HepG2 (cell line): Measurements from ENCODE around the gene COQ8B. TPM values are rescaled to one million over a fixed set of nuclear protein-coding genes. Genes with fewer than 3 reads are reported as not detected.

ENCODE experiments used
- MEIS1 ChIP-seq: sonication (generic); formaldehyde crosslinking; IDR thresholded peaks from 2 replicates; pipeline ENCODE4 v1.9.0; 2021; ENCODE audit warnings: mild to moderate bottlenecking, missing genetic modification reagents, moderate library complexity, borderline replicate concordance
- ZNF224 ChIP-seq: sonication (generic); formaldehyde crosslinking; IDR thresholded peaks from 2 replicates; pipeline ENCODE4 v1.5.0; 2020; ENCODE audit warnings: mild to moderate bottlenecking, missing genetic modification reagents
- ZNF282 ChIP-seq: fragments of 450-650 bp; IDR thresholded peaks from 2 replicates; pipeline ENCODE4 v1.6.1; 2018; ENCODE audit not compliant: partially characterized antibody
- ZNF333 ChIP-seq: sonication (generic); formaldehyde crosslinking; IDR thresholded peaks from 2 replicates; pipeline ENCODE4 v1.4.0; 2020; ENCODE audit warnings: mild to moderate bottlenecking, missing genetic modification reagents, borderline replicate concordance
- ZNF552 ChIP-seq: sonication (generic); formaldehyde crosslinking; IDR thresholded peaks from 2 replicates; pipeline ENCODE4 v1.9.0; 2022; ENCODE audit warnings: missing genetic modification reagents, mild to moderate bottlenecking, borderline replicate concordance
- ZNF768 ChIP-seq: sonication (generic); formaldehyde crosslinking; IDR thresholded peaks from 2 replicates; pipeline ENCODE4 v1.4.0; 2020; ENCODE audit warnings: missing genetic modification reagents
- polyA plus RNA-seq, 8 experiments: library from polyadenylated mRNA; depleted of rRNA in 3 of 8; stranded (reverse) in 7 of 8; unstranded in 1 of 8; fragments of >200 nt; fragmentation: Illumina TruSeq in 4 of 8; extraction: Trizol in 4 of 8; gene quantifications; 2 replicates each; pipeline versions ENCODE4 v1.2.1 to v1.2.3, GENCODE V29; 2011 to 2016; ENCODE audit warnings: low read depth in 4 of 8, missing spikeins in 1 of 8, mixed read lengths in 1 of 8; ENCODE audit not compliant: insufficient read depth in 1 of 8
- total RNA-seq, 5 experiments: library from RNA; depleted of rRNA; stranded (reverse); fragments of >200 nt; fragmentation: Illumina TruSeq; extraction: Trizol; gene quantifications; 2 replicates each; pipeline ENCODE4 v1.2.3, GENCODE V29; 2016; ENCODE audit warnings: low read depth in 1 of 5
- TF ChIP-seq, protein P1 (sequence below): sonication (generic); formaldehyde crosslinking; IDR thresholded peaks from 2 replicates; pipeline ENCODE4 v1.4.0; 2020; ENCODE audit warnings: mild to moderate bottlenecking, missing genetic modification reagents, borderline replicate concordance
- TF ChIP-seq, protein P2 (sequence below): sonication (generic); formaldehyde crosslinking; IDR thresholded peaks from one replicate; pipeline ENCODE4 v1.5.1; 2020; ENCODE audit warnings: mild to moderate bottlenecking, missing genetic modification reagents; ENCODE audit errors: not compliant biosample characterization

COQ8B gene
- total and polyA plus RNA-seq, 2 of the 13 experiments (the other 11 are each of a cell fraction or from before 2014, with no cell fraction given): 12.3 to 17.2 TPM

DNA sequence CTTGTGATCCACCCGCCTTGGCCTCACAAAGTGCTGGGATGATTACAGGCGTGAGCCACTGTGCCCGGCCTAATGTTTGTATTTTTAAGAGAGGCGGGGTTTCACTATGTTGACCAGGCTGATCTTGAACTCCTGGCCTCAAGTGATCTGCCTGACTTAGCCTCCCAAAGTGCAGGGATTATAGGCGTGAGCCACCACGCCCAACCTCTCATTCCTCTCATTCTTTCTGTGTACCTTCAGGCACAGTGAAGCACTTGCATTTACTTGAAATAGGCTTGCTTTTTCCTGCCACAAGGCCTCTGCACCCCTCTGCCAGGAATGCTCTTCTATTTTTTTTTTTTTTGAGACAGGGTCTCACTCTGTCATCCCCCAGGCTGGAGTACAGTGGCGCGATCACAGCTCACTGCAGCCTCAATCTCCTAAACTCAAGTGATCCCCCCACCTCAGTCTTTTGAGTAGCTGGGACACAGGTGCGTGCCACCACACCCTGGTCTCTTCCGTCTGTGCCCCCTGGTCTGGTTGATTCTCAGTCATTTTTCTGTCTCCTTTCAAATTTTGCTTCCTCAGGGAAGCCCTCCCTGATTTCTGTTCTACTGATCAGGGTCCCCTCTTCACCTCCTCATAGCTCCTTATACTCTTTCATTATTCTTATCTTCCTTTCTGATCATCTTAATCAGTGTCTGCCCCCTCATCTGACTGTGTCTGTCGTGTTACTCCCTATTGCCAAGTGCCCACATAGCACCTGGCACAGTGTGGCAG, 18.5 kb upstream of the COQ8B start (continued):
- TF ChIP-seq, protein P1, sequence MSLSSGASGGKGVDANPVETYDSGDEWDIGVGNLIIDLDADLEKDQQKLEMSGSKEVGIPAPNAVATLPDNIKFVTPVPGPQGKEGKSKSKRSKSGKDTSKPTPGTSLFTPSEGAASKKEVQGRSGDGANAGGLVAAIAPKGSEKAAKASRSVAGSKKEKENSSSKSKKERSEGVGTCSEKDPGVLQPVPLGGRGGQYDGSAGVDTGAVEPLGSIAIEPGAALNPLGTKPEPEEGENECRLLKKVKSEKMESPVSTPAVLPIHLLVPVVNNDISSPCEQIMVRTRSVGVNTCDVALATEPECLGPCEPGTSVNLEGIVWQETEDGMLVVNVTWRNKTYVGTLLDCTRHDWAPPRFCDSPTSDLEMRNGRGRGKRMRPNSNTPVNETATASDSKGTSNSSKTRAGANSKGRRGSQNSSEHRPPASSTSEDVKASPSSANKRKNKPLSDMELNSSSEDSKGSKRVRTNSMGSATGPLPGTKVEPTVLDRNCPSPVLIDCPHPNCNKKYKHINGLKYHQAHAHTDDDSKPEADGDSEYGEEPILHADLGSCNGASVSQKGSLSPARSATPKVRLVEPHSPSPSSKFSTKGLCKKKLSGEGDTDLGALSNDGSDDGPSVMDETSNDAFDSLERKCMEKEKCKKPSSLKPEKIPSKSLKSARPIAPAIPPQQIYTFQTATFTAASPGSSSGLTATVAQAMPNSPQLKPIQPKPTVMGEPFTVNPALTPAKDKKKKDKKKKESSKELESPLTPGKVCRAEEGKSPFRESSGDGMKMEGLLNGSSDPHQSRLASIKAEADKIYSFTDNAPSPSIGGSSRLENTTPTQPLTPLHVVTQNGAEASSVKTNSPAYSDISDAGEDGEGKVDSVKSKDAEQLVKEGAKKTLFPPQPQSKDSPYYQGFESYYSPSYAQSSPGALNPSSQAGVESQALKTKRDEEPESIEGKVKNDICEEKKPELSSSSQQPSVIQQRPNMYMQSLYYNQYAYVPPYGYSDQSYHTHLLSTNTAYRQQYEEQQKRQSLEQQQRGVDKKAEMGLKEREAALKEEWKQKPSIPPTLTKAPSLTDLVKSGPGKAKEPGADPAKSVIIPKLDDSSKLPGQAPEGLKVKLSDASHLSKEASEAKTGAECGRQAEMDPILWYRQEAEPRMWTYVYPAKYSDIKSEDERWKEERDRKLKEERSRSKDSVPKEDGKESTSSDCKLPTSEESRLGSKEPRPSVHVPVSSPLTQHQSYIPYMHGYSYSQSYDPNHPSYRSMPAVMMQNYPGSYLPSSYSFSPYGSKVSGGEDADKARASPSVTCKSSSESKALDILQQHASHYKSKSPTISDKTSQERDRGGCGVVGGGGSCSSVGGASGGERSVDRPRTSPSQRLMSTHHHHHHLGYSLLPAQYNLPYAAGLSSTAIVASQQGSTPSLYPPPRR: no peak
- TF ChIP-seq ZNF333 (CRISPR knock-in tag) (no peak), ZNF768 (CRISPR knock-in tag) (no peak), MEIS1 (CRISPR knock-in tag) (no peak), ZNF224 (CRISPR knock-in tag) (no peak), ZNF552 (no peak), ZNF282 (no peak)
- TF ChIP-seq, protein P2, sequence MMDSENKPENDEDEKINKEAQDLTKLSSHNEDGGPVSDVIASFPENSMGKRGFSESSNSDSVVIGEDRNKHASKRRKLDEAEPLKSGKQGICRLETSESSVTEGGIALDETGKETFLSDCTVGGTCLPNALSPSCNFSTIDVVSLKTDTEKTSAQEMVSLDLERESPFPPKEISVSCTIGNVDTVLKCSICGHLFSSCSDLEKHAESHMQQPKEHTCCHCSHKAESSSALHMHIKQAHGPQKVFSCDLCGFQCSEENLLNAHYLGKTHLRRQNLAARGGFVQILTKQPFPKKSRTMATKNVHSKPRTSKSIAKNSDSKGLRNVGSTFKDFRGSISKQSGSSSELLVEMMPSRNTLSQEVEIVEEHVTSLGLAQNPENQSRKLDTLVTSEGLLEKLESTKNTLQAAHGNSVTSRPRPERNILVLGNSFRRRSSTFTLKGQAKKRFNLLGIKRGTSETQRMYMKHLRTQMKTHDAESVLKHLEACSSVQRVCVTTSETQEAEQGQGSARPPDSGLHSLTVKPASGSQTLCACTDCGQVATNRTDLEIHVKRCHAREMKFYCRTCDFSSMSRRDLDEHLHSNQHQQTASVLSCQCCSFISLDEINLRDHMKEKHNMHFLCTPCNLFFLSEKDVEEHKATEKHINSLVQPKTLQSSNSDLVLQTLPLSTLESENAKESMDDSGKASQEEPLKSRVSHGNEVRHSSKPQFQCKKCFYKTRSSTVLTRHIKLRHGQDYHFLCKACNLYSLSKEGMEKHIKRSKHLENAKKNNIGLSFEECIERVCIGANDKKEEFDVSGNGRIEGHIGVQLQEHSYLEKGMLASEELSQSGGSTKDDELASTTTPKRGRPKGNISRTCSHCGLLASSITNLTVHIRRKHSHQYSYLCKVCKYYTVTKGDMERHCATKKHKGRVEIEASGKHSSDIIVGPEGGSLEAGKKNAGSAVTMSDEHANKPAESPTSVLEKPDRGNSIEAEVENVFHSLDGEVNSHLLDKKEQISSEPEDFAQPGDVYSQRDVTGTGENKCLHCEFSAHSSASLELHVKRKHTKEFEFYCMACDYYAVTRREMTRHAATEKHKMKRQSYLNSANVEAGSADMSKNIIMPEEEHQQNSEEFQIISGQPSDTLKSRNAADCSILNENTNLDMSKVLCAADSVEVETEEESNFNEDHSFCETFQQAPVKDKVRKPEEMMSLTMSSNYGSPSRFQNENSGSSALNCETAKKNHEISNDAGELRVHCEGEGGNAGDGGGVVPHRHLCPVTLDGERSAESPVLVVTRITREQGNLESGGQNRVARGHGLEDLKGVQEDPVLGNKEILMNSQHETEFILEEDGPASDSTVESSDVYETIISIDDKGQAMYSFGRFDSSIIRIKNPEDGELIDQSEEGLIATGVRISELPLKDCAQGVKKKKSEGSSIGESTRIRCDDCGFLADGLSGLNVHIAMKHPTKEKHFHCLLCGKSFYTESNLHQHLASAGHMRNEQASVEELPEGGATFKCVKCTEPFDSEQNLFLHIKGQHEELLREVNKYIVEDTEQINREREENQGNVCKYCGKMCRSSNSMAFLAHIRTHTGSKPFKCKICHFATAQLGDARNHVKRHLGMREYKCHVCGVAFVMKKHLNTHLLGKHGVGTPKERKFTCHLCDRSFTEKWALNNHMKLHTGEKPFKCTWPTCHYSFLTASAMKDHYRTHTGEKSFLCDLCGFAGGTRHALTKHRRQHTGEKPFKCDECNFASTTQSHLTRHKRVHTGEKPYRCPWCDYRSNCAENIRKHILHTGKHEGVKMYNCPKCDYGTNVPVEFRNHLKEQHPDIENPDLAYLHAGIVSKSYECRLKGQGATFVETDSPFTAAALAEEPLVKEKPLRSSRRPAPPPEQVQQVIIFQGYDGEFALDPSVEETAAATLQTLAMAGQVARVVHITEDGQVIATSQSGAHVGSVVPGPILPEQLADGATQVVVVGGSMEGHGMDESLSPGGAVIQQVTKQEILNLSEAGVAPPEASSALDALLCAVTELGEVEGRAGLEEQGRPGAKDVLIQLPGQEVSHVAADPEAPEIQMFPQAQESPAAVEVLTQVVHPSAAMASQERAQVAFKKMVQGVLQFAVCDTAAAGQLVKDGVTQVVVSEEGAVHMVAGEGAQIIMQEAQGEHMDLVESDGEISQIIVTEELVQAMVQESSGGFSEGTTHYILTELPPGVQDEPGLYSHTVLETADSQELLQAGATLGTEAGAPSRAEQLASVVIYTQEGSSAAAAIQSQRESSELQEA (CRISPR knock-in tag): no peak
